GM12874 (cell line): ENCODE measurements around the gene CENPT.

Experiments
- TF ChIP-seq, protein P1 (sequence below): IDR thresholded peaks from 2 replicates; pipeline ENCODE4 v1.5.1; 2011; ENCODE audit warnings: low read depth, mild to moderate bottlenecking, control low read depth, low read length, moderate library complexity; ENCODE audit not compliant: insufficient read depth

CENPT gene

GRCh38 chr16:67864594-67864993, 17.1 kb upstream of the CENPT start:
- TF ChIP-seq, protein P1, sequence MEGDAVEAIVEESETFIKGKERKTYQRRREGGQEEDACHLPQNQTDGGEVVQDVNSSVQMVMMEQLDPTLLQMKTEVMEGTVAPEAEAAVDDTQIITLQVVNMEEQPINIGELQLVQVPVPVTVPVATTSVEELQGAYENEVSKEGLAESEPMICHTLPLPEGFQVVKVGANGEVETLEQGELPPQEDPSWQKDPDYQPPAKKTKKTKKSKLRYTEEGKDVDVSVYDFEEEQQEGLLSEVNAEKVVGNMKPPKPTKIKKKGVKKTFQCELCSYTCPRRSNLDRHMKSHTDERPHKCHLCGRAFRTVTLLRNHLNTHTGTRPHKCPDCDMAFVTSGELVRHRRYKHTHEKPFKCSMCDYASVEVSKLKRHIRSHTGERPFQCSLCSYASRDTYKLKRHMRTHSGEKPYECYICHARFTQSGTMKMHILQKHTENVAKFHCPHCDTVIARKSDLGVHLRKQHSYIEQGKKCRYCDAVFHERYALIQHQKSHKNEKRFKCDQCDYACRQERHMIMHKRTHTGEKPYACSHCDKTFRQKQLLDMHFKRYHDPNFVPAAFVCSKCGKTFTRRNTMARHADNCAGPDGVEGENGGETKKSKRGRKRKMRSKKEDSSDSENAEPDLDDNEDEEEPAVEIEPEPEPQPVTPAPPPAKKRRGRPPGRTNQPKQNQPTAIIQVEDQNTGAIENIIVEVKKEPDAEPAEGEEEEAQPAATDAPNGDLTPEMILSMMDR, result no peak

DNA sequence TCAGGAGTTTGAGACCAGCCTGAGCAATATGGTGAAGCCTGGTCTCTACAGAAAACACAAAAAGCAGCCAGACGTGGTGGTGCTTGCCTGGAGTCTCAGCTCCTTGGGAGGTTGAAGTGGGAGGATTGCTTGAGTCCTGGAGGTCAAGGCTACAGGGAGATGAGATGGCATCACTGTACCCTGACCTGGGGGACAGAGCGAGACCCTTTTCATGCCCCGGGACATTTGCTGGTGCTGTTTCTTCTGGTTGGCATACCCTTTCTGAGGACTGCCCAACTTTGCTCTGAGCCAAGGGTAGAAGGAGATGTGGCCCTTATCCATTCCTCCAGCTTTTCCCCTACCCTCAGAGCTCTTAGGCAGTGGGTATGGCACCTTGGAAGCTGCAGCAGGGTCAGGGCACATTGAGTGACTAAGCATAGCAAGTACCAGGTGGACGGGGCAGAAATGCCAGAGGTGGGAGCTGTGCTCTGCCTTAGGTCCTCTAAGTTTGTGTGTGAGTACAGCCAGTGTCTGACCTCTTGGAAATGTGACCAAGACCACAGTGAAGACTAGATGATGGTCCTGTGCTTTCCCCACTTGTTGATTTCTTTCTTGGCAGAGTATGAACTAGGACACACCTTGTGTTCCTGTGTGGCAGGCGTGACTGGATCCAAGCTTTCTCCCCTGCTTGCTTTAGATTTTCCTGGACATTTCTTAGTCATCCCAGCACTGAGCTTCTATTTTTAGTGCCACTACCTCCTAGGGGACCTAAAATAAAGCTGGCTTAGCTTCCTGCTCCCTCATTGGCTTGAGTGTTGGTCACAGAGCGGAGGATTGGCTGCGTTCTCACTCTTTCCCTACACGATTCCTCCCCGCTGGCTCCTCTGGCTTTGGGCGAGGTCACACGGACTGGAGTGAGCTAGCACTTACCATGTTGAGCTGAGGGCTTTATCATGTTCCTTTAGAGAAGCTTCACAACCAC, 15.4 kb upstream of the CENPT start:
- TF ChIP-seq, protein P1, result no peak

GRCh38 chr16:67861877-67862276, 14.4 kb upstream of the CENPT start:
- TF ChIP-seq, protein P1, result no peak

DNA sequence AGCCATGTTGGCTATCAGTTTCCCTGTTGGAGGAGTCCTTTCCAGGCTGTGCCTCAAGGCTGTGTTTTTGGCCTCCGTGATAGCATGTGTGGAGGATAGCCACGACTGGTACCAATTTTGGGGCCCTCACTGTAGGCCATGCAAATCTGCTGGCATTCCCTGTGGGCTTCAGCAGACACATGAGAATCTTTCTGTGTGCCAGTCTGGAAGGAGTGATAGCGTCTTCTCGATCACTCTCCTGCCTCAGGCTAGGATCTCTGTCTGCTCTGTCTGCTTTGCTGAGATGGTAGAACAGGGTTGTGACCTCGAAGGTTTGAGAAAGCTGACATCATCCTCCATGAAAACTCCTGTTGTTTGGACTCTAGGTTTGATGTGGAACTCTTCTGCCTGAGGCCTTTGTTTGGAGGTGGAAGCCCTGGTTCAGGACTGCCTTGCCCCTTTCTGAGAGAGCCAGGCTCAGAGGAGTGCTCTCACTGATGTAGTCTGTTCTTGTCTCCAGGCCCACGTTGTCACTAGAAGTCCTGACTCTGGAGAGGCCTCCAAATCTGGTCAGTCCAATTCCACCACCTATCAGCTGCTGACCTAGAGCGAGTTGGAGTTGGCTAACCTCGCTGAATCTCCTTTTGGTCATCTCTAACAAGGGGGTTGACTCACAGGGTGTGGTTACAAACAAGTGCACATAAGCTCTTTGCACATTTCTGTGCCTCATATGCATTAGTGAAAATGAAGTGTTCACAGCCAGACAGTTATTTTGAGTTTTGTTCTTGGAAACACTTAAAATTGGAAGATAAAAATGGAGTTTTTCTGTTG, 13.3 kb upstream of the CENPT start:
- TF ChIP-seq, protein P1, result no peak

GRCh38 chr16:67858500-67858899, 11.0 kb upstream of the CENPT start:
- TF ChIP-seq, protein P1, result no peak

- TF ChIP-seq, protein P1, result no peak
Measured at GRCh38 chr16:67857547-67858233, 10.2 kb upstream of the CENPT start.
